Activated CD8-positive, alpha-beta memory T cell treated with anti-CD3 and anti-CD28 coated beads for 24 hours (primary cell): Measurements from ENCODE around the gene YY2.

ENCODE experiments used
- DNase-seq: peaks from one replicate; pipeline ENCODE4 v3.0.0-alpha.2; 2020

The YY2 gene

DNA sequence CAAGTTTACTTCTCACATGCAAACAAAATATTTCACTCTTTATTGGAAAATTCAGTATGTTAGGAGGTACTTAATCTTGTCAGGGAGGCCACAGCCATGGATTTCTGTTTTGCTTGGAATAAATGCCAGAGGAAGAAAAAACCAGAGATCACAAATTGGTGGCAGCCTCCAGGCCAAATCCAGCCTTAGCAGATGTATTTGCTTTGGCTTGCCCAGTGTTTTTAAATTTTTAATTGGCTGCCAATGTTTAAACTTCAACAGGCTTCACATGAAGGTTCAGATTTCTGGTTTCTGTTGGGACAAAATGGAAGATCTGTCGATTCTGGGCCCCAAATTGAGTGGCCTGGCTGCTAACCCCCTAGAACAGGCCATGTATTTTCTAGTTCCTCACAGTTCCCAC is 19.2 kb downstream of the YY2 start:
- no peak for DNase-seq

DNA sequence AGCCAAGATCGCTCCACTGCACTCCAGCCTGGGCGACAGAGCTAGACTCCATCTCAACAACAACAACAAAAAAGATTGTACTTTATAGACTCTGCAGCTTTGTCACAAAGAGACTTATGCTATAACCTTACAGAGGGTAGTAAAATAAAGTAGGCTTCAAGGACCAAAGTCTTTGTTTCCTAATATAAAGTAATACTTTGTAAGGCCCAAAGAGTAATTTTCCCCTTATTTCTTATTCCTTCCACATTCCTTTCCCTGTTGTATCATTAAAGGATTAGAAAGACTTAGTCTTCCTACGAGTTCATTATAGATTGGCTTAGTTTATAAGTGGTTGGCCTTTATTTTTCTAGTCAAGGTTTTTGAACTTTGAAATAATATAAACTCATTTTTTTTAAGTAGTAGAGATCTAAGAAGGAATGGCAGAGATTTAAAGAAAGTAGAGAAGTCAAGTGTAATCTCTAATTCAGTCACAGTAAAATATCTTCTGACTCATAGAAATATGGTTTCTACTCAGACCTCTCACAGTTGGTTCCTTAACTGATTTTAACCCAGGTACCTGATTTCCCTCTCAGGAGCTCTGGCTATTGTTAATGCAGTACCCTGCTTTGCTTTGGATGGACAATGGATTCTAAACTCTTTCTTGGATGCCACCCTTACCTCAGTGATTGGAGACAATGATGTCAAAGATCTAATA is 26.2 kb downstream of the YY2 start:
- DNase-seq: no peak

DNA sequence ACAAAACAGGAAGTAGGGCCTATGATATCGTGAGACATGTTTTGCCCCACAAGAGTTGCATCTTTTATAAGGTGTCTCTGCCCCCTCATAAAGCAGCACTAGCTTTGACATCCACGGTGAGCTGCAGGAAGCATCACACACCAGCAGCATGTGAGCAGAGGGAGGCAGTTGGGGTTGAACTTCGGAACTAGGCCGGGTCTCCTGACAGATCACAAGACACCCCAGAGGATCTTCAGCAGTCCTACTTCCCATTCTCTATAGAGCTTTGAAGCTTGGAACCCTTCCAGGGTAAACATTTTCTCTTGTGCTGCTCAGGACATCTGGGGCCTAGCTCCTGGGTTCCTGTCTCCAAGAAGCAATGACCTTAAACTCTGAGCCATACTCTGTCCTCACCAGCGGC is 27.5 kb downstream of the YY2 start:
- DNase-seq: no peak

DNA sequence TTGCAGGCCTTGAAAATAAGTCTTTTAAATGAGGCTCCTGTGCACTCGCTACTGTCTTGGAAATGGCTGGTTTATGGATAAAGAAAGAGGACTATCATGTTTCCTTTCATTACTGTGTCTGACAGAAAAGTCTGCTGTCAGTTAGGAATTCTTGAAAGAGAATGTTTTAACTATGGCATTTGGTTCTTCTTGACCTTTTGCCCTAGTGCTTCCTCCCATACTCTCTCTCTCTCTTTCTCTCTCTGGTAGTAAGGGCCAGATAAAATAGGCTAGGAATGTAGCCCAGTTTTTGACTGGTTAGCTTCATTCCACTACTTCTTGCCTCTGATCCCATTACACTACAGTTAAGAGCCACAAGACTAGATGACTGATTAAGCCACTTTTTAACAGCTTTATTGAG is 29.8 kb downstream of the YY2 start:
- DNase-seq: no peak

DNA sequence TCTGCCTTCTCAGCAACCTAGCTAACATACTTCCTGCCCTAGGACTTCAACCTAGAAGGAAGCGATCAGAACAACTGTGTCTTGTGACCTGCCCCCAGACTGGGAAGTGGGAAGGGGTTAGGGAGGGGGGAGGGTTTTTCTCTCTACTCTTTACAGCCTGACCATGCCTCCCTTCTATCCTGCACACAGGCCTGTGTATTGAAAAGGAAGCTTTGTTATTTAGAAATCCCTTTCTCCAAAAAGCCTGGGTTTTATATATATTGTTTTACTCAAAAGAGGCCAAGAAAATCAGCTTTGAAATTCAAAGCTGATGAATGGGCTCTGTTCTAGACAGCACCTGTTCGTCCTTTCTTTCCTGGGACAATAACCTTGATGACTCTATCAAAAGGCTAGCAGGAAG is 49.5 kb downstream of the YY2 start:
- DNase-seq: no peak

DNA sequence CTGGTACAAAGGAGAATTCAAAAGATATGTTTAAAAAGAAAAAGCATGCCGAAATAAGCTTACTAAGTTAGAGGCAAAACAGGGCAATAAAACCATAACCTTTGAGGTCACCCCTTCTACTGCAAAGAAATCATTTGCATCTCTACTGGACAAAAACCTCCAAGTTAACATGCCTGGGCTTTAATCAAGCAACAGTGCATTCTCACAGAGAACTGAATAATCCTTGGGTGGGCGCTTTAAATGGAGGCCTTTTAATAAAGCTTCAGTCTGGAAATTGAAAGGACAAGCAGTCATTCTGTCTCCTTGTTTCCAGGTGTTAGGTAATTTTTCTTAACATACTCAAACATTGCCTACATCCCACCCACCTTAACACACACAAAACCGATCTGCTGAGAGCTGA is 50.2 kb downstream of the YY2 start:
- DNase-seq: no peak

DNA sequence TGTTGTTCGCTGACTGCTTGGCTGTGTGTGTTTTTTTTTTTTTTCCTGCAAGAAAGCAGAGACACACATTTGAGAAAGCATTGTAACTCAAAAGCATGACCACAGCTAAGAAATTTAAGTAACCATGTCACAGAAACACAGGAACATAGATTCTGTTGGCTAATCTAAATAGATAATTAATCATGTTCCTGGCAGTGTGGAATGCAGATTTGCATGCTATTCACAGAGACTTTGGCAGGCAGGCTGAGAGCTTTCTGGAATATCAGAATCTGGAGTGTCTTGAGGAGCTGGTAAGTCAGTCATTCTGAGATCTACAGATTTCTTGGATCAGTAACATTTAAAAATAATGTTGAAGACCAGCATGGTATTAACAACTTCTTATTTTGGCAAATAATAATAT is 51.5 kb downstream of the YY2 start:
- no peak for DNase-seq
